Spinal cord (tissue), 10 donors: ENCODE measurements around the gene MAML2. TPM values are rescaled to one million over a fixed set of nuclear protein-coding genes. Genes with fewer than 3 reads are reported as not detected.

ENCODE experiments used
- DNase-seq, 6 donors: peaks; one replicate each; pipeline versions ENCODE4 v3.0.0 to v3.0.0-alpha.2; 2013 to 2015; ENCODE audit warnings: low spot score in 6 of 6, low read depth in 4 of 6
- H3K27ac ChIP-seq: one replicate; pipeline ENCODE4 v1.5.1; 2013; ENCODE audit warnings: low read depth, low read length, control low read depth
- H3K27me3 ChIP-seq: one replicate; pipeline ENCODE4 v1.6.1; 2013; ENCODE audit warnings: low read length; ENCODE audit not compliant: control insufficient read depth, insufficient read depth
- H3K36me3 ChIP-seq: one replicate; pipeline ENCODE4 v1.6.1; 2013; ENCODE audit warnings: low read length; ENCODE audit not compliant: control insufficient read depth, insufficient read depth
- H3K4me1 ChIP-seq: one replicate; pipeline ENCODE4 v1.6.1; 2013; ENCODE audit warnings: low read length; ENCODE audit not compliant: control insufficient read depth, insufficient read depth
- H3K4me3 ChIP-seq: one replicate; pipeline ENCODE4 v1.5.1; 2013; ENCODE audit warnings: low read depth, low read length, control low read depth
- H3K9me3 ChIP-seq: one replicate; pipeline ENCODE4 v1.6.1; 2013; ENCODE audit warnings: low read length; ENCODE audit not compliant: control insufficient read depth, insufficient read depth
- WGBS: methylation state at CpG from one replicate; pipeline ENCODE4 v1.1.5; 2013; ENCODE audit warnings: missing lambda C conversion rate; ENCODE audit not compliant: insufficient coverage; 5-methylcytosine and 5-hydroxymethylcytosine counted together
- polyA plus RNA-seq, 2 donors: library from polyadenylated mRNA; unstranded; fragments of 120-200 nt; gene quantifications; one replicate each; pipeline ENCODE4 v1.2.1, GENCODE V29; 2013; ENCODE audit not compliant: insufficient read length in 2 of 2
- total RNA-seq, 2 donors: library from RNA; depleted of rRNA in 1 of 2; stranded (reverse); fragments of 120-200 nt in 1 of 2; fragments of >200 nt in 1 of 2; gene quantifications; one replicate each; pipeline versions ENCODE4 v1.2.3 to v1.2.4, GENCODE V29; 2013 to 2014
- donor health status: healthy.

Gene MAML2
- total and polyA plus RNA-seq, 4 donors, result 16.7 to 25.5 (median 18.7) TPM

GRCh38 chr11:96124155-96124554 is 218.8 kb downstream of the MAML2 start:
- H3K27me3 ChIP-seq, result no peaks in the 10 kb centered on the region
- no peak for DNase-seq
- H3K4me3 ChIP-seq, result no peak overlapping the region
- no peak overlapping the region for H3K27ac ChIP-seq
- H3K9me3 ChIP-seq, result no peaks in the 10 kb centered on the region
- peaks cover 5% of the 10 kb centered on the region for H3K4me1 ChIP-seq
- H3K36me3 ChIP-seq, result no peaks in the 10 kb centered on the region
- no CpG with 5 or more reads among the region's 2 CpGs for WGBS

GRCh38 chr11:96123301-96123700 is 219.7 kb downstream of the MAML2 start:
- no peak overlapping the region for H3K4me3 ChIP-seq
- H3K9me3 ChIP-seq, result no peaks in the 10 kb centered on the region
- no peaks in the 10 kb centered on the region for H3K27me3 ChIP-seq
- H3K36me3 ChIP-seq, result no peaks in the 10 kb centered on the region
- no peak overlapping the region for H3K27ac ChIP-seq
- 83% methylated on average over 4 of the region's 5 CpGs for WGBS
- DNase-seq, result no peak
- peaks cover 5% of the 10 kb centered on the region for H3K4me1 ChIP-seq

- peak in 1 of 6 donors; percentile 64 for DNase-seq
- WGBS, result 42% methylated on average over 2 of the region's 2 CpGs
- Histone ChIP-seq H3K4me3 (no peak overlapping the region), H3K27me3 (no peaks in the 10 kb centered on the region), H3K36me3 (no peaks in the 10 kb centered on the region), H3K9me3 (no peaks in the 10 kb centered on the region), H3K4me1 (no peaks in the 10 kb centered on the region), H3K27ac (no peak overlapping the region)
Observed at GRCh38 chr11:96122601-96123074, 220.4 kb downstream of the MAML2 start.

- DNase-seq, result no peak
- Histone ChIP-seq H3K4me1 (no peaks in the 10 kb centered on the region), H3K4me3 (no peak overlapping the region), H3K27me3 (no peaks in the 10 kb centered on the region), H3K27ac (no peak overlapping the region), H3K9me3 (no peaks in the 10 kb centered on the region), H3K36me3 (no peaks in the 10 kb centered on the region)
- whole genome bisulfite sequencing, result no CpG with 5 or more reads among the region's 3 CpGs
Observed at GRCh38 chr11:96119211-96119610, 223.8 kb downstream of the MAML2 start.

GRCh38 chr11:96116376-96116775 is 226.6 kb downstream of the MAML2 start:
- peaks cover 3% of the 10 kb centered on the region for H3K4me1 ChIP-seq
- no peaks in the 10 kb centered on the region for H3K36me3 ChIP-seq
- H3K4me3 ChIP-seq, result no peak overlapping the region
- 95% methylated on average over 2 of the region's 3 CpGs for WGBS
- no peak overlapping the region for H3K27ac ChIP-seq
- no peaks in the 10 kb centered on the region for H3K9me3 ChIP-seq
- peak in 1 of 6 donors; percentile 30 for DNase-seq
- H3K27me3 ChIP-seq, result no peaks in the 10 kb centered on the region

- DNase-seq, result no peak
- Histone ChIP-seq H3K27me3 (no peaks in the 10 kb centered on the region), H3K9me3 (no peaks in the 10 kb centered on the region), H3K4me1 (peaks cover 3% of the 10 kb centered on the region), H3K36me3 (no peaks in the 10 kb centered on the region), H3K27ac (no peak overlapping the region), H3K4me3 (no peak overlapping the region)
- 70% methylated on average over 5 of the region's 5 CpGs for WGBS
Observed at GRCh38 chr11:96114178-96115064, 228.6 kb downstream of the MAML2 start.

- peak in 2 of 6 donors; percentile 64 to 78 for DNase-seq
- WGBS, result no CpG with 5 or more reads among the region's 4 CpGs
Observed at GRCh38 chr11:96113193-96113681, 229.8 kb downstream of the MAML2 start.

GRCh38 chr11:96112192-96113128 is 230.5 kb downstream of the MAML2 start:
- Histone ChIP-seq H3K4me1 (peaks cover 6% of the 10 kb centered on the region), H3K27ac (peak overlapping the region; percentile 79), H3K36me3 (no peaks in the 10 kb centered on the region), H3K27me3 (no peaks in the 10 kb centered on the region), H3K9me3 (no peaks in the 10 kb centered on the region), H3K4me3 (no peak overlapping the region)
- 86% methylated on average over 3 of the region's 5 CpGs for WGBS
- no peak for DNase-seq

More at GRCh38 chr11:96113193-96113681, 229.8 kb downstream of the MAML2 start:
- Histone ChIP-seq H3K27me3 (no peaks in the 10 kb centered on the region), H3K4me3 (no peak overlapping the region), H3K36me3 (no peaks in the 10 kb centered on the region), H3K27ac (peak overlapping the region; percentile 79), H3K9me3 (no peaks in the 10 kb centered on the region), H3K4me1 (peaks cover 3% of the 10 kb centered on the region)

- H3K4me3 ChIP-seq, result no peak overlapping the region
- peaks cover 7% of the 10 kb centered on the region for H3K4me1 ChIP-seq
- no peaks in the 10 kb centered on the region for H3K27me3 ChIP-seq
- H3K27ac ChIP-seq, result no peak overlapping the region
- DNase-seq, result peak in 1 of 6 donors; percentile 48
- H3K9me3 ChIP-seq, result no peaks in the 10 kb centered on the region
- no CpG with 5 or more reads among the region's 5 CpGs for WGBS
- H3K36me3 ChIP-seq, result no peaks in the 10 kb centered on the region
Observed at GRCh38 chr11:96111308-96111707, 231.7 kb downstream of the MAML2 start.
